NCI-H748 treated with DMSO at 0.1 percent for 48 hours (cell line): ENCODE measurements around the gene WDR7.

Source experiments
- DNase-seq: peaks from one replicate; lab custom pipeline; 2025; lab: John Stamatoyannopoulos, UW

Gene WDR7

DNA sequence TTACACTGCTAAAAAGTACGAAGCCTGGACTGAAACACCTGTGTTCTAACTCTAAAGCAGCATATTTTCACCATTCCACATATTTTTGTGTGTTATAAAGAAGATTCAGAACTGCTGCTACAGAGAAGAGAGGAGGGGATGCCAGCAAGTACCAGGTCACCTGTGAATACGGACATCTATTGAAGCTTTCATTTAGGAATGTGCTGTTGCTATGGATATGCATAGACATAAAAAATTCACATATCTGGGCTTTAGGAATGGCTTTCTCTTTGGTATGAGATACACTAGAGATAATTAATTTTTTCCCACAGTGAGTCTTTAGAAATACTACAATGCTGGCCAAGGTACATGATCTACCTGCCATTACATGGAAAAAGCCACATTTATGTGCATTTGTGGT, 238.5 kb downstream of the WDR7 start:
- no peak for DNase-seq

DNA sequence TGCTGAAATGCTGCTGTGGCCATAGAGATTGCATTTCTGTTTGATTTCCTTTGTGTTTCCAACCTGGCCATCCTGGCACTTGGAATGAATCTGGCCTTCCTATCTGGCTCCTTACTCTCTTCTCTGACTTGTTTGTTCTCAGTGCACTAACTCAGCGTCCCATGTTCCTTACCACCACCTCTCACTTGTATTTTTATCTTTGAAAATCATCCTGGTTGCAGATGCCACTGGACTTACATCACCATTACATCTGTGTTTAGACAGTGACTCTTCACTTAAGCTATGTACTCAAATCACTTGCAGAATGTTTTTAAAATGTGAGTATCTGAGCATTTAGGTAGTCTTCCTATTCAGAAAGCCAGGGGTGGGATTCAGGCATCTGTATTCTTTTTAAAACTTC, 239.5 kb downstream of the WDR7 start:
- DNase-seq, result no peak

DNA sequence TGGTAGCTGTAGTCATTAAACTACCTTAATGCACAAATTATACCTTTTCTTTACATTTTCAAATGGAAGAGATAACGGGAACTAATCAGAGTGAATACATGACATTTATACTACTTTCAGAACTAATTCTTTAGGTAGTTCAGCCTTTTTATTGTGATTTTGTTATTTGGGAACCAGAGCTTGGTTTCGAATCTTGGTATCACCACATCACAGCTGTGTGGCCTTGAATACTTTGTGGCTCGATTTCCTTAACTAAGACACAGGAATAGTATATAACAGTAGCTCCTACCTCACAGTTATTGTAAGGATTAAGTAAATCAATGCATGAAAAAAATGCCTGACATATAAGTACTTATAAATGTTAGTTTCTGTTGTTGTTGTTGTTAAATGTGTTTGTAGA, 240.0 kb downstream of the WDR7 start:
- DNase-seq, result no peak

DNA sequence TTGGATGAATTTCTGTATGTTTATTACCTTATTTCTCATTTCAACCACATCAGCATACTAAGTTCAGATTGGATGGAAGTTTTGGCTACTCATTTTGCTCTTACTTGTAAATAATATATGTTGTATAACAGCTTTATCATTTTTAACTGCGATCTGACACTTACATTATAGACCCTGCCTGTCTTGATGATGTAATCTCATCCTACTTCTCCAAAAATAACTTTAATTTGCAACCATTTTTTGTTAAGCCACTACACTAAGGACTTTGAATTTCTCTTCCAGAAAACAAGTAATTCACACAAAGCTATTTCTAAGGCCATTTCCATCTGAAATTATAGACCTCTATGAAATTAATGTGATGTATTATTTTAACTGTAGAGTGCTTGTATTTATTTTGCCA, 240.7 kb downstream of the WDR7 start:
- no peak for DNase-seq

DNA sequence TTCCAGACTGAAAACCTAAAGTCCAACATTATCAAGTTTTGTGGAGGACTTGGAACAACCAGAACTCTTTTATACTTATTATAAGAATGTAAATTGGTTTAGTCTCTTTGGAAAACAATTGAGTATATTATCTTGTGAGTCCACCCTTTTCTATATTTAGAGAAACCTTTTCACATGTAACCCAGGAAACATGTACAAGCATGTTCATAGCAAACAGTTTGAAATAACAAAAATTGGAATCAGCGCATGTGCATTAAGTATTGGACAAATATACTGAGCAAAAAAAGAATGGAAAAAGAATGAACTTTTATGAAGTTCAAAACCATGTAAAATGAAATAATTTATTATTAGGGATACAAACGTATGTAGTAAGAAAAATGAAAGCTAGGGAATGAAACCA, 246.0 kb downstream of the WDR7 start:
- DNase-seq, result no peak

DNA sequence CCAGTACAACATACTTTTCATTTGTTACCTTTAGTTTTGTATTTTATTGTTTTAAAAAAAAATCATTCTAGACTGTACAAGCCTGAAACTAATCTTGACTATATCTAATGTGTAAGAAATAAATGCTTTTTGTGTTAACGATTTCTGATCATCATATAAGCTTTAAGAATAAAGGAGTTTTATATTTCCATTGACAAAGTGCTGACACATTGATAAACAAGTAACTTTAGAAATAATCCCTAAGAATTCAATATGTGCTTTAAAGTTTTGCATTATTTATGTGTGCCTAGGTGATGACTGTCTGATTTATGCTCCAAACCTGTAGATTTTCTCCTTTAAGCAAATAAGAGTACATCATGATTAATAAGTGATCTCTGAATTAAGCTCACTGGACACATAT, 248.5 kb downstream of the WDR7 start:
- DNase-seq, result no peak

DNA sequence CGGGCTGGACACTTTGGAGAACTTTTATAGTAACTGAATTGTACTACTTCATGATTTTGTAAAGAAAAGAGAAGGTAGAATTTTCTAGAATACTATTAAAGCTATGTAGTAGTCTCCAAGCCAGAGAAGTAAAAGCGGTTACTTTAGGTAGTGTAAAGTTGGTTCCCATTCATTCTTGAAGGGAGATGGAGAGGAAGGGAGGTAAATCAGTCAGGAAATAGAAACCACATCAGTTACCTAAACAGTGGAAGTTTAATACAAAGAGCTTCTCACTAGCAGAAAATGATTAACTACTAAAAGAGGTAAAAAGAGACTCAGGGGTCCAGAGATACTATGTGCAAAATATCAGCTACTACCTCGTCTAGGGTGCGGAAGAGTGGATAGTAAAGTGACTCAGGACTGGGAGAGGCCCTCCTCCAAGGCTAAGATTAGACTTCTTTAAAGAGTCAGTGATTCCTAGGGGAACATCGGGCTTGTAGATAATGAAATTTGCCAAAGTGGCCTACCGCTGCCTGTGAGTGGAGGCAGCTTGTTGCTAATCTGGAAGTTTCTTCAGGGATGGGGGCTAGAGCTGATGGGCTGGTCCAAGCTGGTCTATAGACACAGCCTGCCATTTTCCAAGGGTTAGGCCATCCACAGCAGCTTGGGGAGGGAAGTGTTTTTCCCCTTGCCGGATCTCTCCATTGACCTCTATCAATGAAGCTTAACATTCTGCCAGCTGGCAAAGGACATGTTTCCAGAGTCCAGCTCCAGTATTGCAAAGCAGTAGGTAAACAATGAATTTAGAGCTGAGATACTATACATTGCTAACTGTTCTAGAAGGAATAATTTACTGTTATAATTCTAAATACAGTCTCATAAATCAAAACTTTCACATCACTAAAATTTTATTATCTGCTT, 249.3 kb downstream of the WDR7 start:
- DNase-seq, result no peak

DNA sequence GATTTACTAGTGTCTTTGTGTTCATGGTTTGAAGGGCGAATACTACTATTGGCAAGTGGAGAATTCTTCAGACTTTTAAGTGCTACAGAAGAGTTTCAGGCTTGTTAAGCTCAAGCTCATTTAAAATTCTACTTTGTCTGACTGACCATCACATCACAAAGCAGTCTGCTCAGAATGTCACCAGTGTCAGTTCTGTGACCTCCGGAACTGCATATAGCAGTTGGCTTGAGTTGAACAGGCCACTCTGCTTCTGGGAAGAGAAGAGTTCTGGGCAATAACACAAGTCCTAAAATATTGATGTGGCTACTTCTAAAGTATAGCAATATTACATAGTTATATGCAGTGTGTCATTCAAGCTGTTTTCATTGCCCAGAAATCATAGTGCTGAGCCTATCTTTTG, 250.8 kb downstream of the WDR7 start:
- no peak for DNase-seq

DNA sequence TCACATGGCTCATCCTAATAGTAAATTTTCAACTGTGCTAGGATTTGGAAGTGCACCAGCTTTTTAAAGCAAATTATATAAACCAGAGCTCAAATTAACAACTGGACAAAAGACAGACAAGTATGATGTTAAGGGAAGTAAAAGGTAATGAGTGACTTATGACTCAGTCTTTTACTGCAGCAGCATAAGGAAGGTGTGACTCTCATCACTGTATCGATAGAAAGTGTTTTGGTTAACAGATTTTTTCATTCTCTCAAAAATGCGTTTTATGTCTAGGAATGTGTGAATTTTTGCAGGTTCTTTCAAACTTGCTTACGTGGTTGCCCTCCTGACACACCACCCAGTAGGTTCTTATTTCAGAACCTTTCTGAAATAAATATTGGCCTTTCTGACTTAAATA, 251.5 kb downstream of the WDR7 start:
- no peak for DNase-seq

DNA sequence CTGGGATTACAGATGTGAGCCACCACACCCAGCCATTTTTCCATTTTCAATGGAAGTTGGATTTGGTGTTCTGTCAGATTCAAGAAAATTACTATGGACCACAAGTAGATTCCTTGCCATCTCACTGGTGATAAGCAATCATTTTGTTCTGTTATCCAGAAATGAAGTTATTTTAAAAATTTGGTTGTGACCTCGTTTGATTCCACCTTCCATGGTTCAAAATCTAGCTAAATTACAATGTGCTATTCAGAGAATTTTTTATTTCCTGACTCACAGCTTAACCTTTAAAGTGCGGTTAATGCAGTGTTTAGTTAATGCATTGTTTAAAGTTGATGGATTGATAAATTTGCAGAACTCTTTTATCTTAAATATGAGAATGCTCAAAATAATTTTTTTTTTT, 252.5 kb downstream of the WDR7 start:
- DNase-seq, result no peak

DNA sequence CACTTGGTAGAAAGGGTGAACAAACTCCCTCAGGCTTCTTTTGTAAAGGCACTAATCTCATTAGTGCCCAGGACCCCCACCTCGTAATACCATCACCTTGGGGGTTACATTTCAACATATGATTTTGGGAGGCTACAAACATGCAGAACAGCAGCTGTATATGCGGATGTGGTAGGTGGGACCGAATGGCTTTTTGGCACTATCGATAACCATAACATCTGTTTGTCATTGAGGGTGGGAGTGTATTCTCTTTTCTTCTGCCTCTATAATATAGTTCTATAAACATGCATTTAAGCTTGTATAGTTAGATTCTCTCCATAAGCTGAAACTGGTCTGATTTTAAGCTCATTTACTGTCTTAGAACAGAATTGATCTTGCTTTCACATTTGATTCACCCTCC, 256.6 kb downstream of the WDR7 start:
- DNase-seq, result no peak

DNA sequence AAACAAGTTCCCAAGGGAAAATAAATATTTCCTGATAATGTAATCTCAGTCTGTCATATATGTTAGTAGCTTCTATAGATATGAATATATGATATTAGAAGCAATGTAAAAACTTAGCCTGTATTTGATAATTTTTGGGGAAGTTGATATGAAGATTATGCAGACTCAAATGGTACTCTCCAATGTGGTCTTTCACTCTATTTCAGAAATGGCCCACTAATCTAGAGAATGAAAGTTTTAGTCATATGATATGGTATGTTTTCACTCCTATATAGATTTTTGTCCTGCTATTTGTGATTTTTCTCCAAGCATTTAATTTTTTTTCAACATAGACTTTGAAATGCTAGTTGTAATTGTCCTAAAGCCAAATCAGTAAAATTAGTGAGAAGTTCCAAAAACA, 259.1 kb downstream of the WDR7 start:
- no peak for DNase-seq

DNA sequence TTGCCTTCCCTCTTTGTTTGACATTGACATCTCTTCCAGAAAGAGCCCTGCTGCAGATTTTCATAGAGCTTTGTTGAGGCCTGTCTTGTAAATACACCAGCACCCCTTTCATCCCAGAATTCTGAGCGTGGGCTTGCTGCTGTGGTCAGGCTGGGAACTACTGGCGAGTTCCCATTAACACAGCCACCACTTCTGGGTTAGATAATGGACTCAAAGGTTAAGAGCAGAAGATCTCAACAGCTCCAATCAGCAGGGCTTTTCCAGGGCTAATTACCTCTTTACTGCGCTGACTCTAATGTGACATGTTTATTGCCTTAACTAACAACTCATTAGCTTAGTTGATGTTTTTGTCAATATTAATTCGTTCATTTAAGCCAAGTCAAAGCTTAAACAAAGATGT, 259.8 kb downstream of the WDR7 start:
- DNase-seq, result peak; percentile 95

DNA sequence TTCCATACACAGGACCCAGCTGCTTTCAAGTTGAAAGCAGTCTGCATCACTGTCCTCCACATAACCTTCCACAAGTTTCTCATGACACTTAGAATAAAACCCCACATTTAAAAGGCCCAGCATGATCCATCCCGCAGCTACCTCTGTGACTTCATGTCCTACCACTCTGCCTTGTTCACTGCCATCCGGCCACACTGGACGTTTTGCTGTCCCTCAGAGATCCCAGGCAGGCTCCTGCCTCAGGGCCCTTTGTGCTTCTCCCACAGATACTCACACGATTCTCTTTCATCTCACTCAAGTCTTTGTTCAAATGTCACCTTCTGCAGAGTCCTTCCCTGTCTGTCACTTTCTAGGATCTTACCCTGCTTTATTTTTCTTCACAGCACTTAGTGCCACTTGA, 262.8 kb downstream of the WDR7 start:
- DNase-seq, result no peak

DNA sequence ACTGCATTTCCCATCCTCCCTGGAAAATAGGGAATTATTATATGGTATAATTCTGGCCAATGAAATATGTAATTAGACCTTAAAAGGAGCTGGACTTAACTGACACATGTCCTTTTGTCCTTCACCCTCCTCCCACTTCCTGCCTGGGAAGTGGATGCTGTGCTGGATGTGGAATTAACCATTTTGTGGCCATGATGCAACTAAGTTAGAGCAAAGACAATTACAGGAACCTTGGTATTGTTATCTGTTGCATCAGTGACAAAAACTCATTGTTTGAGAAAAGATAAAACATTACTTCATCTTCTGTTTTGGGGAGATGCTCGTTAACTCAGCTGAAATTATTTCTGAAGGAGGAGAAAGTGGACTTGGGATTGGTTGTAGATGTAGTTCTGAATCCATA, 268.0 kb downstream of the WDR7 start:
- no peak for DNase-seq

DNA sequence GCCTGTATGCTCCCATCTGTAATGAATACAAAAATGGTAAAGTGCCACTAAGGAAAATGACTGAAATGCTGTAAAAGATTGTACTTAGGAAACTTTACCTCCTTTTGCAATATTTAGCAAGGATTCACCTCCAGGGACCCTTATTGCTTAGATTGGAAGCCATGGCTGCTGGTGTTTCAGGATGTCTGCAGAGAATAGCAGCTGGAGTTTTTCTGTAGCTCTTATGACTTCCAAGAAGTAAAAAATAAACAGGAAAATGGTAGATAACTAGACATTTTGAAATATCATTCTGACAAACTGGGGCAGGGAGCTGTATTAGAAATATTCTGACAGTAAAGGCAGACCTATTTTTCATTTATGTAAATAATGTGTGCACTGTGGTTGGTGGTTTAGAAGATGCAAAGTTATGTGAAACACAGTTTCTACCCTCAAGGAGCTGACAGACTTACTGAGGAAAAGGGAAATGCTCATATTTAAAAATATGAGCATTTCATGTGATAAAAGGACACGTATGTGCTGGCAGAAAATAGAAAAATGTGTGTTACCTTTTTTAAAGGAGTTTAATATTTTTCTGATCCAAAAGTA, 270.8 kb downstream of the WDR7 start:
- DNase-seq, result no peak

DNA sequence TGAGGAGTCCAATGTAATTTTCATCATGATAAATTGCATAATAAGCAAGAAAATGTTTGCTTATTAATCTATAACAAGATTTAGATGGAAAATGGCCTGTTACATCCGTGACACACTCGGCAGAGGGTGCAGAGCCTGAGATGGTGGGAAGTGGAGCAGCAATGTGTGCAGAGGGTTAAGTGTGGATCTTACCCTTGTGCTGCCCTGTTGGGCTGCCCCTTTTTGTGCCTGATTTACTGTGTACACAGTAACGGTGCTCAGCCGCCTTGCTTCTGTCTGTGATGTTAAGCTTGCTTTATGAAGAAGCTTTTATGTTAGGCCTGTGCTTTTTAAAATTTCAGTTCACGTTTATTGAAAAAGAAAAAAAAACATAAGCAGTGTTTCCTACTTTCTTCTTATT, 275.6 kb downstream of the WDR7 start:
- DNase-seq, result no peak

DNA sequence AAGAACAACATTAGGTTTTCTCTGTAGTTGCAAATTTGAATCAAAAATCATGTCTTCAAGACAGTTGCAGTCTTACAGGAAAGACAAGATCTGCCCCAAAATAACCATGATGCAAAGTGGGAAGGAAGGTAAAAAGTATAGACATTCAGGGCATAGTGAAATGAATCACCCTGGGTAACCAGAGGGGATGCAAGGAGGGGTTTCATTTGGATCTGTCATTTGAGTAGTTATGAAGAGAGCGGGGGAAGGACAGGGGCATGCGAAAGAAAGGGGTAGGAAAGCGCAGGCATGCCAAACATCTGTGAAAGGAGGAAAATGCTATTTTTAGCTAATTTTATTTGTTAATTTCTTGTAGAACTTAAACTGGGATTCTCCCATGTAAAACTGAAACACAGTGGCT, 276.6 kb downstream of the WDR7 start:
- DNase-seq, result no peak

DNA sequence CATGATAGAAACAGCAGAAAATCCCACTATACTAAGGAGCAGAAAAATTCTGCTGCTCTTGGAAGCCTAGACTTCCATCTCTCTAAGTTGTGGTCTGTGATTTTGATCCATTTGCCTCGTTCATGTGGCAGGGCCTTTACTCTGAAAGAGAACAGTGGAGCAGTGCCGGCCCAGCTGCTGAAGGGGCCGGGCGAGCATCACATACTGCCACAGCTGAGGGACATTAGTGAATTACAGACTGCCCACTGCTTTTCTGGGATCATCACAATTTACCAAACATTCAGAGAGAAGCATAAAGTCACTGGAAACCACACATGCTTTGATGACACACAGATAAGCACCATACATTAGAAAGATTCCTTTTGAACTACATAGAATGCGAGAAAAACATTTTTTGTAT, 278.7 kb downstream of the WDR7 start:
- no peak for DNase-seq

DNA sequence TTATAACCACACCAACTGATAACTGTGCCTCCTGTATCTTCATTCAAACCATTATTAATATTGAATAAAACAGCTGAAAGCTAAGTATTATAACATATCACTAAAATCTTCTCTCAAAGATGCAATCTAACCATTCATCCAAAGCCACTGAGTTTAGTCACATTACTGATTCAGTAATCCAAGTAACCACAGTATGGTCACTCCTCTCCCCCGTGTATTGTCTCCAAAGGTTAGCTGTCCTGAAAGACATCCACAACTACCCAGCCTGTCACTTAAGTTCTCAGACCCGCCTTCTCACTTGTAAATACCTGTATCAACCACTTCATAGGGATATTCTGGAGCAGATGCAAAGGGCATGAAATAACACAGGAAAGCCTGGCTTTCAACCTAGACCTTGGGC, 282.3 kb downstream of the WDR7 start:
- DNase-seq, result no peak

DNA sequence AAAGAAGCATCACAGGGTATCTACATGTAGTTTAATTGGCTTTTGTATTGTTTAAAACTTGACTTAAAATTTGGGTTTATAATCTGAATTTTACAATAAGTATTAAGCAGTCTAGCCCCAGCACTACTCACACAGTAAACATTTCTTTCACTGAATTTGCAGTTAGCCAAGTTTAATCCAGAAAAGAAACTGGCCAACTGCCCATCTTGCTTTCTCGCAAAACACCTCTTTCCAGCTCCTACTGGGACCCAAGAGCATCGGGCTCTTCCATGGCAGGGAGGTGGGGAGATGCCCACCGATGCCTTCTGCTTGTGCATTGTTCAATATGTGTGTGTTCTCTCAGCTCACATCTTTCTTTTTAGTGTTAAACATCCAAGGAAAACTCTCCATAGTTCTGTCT, 283.0 kb downstream of the WDR7 start:
- DNase-seq, result no peak

DNA sequence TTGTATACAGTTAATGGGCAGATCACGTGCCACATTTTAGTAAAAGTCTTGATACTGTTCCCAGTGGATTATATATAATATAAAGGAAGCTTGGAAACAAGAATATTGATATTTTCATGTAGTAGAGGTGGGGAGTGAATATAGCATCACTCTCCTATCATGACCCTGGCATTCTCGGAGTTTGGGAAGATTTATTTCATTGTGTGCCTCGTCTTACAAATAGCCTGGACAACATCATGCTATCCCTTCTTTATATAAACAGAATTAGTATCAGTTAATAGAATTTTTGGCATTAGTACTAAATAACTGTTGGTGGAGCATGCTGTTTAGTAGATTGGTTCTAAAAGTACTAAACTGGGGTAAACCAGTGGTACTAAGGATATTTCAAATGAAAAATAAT, 283.7 kb downstream of the WDR7 start:
- no peak for DNase-seq

DNA sequence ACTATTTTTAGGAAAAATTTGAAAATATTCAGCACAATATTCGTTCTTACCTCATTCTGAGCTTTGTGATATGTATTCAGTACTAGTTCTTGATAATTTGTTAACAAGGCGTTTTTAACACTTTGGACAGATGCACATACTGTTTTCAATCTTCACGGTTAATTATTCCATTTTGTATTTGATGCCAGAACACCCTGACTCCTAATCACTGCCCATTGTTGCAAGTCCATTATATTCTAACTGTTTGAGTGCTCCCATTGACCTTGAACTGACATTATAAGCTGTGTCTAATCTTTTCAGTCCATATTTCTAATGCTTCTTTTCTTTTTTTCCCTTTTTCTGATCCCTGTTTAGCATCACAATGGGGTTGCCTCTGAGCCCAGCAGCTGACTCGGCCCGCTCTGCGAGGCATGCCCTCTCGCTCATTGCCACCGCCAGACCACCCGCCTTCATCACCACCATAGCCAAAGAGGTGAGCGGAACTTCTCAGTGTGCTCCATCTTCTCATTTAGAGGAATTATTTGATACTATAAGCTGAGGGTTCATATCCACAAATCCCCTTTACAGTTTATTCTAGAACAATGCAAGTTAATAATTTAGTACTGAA, 284.4 kb downstream of the WDR7 start:
- no peak for DNase-seq

DNA sequence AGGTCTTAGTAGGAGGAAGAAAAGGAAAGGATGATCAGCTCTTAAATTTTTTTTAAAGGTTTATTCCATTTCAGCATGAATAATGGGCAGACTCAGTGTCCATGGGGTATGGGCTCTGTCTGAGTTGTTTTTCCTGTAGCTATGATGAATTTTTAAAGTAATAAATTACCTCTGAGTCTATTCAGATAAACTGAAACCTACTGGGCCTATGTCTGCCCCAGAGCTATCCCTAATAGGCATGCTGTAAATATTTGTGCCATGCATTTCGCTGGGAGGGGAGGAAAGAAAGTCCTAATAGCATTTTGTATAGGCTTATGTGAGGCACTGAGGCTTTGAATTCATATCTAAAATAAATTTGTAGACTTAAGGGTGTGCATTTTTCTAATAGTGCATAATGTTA, 285.3 kb downstream of the WDR7 start:
- no peak for DNase-seq
